T-helper 2 cell treated with Interferon-gamma antibody and Interleukin-4, amounts not matched to agents 100 ng/mL and 5 ng/mL, for 36 hours (primary cell): Measurements from ENCODE around the gene MYL5. TPM values are rescaled to one million over a fixed set of nuclear protein-coding genes. Genes with fewer than 3 reads are reported as not detected.

ENCODE experiments used
- intact Hi-C: fragments of 100-400 bp; cut with micrococcal nuclease; formaldehyde crosslinking; loops from one replicate; pipeline ENCODE4 v1.15.1; 2023
- total RNA-seq: library from RNA; stranded (reverse); gene quantifications from 2 replicates; pipeline ENCODE4 v1.2.3, GENCODE V29; 2022

The MYL5 gene
- total RNA-seq, 1 donor from 2014 or later: 22.4 TPM

DNA sequence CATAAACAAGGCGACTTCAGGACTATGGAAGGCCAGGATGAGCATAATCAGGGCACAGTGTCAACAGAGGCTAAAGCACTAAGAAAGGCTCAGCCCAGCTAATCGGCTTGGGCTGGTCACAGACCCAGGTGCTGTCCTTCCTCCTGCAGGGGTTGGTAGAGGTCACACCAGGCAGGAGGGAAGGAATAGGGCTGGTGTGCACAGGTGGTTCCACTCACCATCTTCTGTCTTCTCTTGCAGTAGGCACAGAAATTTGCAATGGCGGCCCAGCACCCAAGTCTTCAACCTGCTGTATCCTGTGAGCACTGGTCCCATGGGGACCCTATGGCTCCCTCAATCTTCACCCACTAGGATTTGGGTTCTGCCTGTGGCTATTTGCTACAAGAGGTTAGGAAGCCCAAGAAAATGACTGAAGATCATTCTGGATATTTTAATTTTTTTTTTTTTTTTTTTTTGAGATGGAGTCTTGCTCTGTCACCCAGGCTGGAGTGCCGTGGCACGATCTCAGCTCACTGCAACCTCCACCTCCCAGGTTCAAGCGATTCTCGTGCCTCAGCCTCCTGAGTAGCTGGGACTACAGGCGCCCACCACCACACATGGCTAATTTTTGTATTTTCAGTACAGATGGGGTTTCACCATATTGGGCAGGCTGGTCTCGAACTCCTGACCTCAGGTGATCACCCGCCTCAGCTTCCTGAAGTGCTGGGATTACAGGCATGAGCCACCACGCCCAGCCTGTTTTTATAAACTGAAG lies 4.4 kb upstream of the MYL5 start:
- intact Hi-C loops: loop anchor here (5.0 kb wide), 1 partner anchor 548 kb away; the partner anchor contains the start of gene ZNF718

DNA sequence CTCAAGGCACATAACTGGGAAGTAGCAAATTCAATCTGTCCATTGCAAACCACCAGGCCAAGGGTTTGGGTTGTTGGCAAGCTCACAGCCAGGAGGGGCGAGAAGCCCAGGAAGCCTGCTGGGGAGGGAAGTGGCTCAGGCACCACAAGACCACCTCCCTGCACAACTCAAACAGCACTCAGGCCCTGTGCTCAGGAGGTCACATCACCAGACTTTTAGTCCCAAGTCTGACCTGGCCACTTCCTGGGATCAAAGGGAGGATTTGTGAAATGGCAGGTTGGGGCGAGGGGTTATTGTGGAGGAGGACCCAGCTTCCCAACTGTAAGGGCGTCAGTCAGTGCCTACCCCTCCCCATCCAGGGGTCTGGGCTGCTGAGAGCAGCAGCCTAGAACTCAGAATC lies 2.6 kb upstream of the MYL5 start:
- intact Hi-C loops: loop anchor here (5.0 kb wide), 1 partner anchor 549 kb away; the partner anchor contains the start of gene ZNF718

DNA sequence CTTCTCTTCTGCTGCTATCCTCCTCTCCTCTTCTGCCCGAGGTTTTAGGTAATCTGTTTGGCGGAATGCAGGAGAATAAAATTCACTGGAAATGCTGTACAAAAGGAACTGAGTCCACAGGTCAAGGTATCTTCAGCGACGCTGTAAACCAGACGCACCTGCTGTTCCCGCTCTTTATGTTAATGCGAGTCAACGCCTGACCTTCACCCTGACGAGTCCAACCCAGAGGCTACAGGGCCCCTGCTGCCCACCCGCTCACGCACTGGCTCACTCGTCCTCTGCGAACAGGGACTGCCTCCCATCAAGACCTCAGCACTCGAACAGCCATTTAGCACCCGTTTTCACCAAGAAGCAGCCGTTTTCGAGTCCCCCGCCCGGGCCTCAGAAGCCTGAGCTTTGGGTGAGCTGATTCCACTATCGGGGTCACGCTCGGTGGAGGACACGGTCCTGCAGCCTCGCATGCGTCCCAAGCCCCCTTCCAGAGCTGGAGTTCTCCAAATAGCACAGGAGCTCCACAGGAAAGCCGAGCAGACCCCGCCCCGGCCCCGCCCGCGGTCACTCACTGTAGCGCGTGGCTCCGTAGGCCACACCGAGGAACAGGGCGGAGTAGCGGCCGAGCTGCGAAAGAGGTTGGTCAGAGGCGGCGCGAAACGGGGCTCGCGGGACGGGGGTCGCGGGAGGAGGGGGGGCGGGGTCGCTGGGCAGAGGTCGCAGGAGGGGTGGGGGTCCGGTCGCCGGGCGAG lies 822 bp upstream of the MYL5 start:
- intact Hi-C loops: loop anchor here (1.0 to 5.0 kb wide), 10 partner anchors 9 to 673 kb away; partner anchors contain the start of genes FGFRL1, PCGF3, PIGG and UVSSA

DNA sequence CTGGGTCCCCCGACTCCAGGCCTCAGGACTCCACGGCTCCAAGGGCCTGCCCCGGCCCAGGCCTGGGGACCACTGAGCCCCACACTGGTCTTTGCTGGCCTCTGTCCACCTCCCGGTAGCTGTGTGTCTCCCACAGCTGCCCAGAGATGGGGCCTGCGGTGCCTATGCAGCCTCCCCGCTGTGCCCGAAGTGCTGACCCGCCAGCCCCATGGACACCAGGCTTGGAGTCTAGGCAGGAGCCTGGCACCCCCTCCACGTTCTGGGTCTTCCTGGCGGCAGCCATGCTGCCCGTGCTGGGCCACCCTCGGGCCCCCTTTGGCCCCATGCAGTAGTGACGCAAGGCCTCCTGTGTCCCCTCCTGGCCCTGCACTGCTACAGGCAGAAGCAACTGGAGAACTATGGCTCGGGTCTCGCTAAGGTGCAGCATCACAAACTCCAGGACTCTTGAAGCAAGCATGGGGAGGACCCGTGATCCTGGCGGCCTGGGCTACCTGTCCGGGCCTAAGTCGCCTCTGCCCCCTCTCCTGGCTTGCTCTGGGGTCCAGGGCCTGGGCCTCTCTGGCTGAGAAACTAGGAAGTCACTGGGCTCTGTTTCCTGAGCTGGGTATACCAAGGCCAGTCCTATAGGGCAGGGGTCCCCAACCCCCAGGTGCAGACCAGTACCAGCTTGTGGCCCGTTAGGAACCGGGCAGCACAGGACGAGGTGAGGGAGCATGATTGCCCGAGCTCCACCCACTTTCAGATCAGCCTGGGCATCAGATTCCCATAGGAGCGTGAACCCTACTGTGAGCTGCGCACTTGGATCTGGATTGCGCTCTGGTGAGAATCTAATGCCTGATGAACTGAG lies 917 bp downstream of the MYL5 start:
- intact Hi-C loops: loop anchor here (2.0 kb wide), 6 partner anchors 30 to 672 kb away; partner anchors contain the start of genes FGFRL1, PCGF3 and UVSSA

DNA sequence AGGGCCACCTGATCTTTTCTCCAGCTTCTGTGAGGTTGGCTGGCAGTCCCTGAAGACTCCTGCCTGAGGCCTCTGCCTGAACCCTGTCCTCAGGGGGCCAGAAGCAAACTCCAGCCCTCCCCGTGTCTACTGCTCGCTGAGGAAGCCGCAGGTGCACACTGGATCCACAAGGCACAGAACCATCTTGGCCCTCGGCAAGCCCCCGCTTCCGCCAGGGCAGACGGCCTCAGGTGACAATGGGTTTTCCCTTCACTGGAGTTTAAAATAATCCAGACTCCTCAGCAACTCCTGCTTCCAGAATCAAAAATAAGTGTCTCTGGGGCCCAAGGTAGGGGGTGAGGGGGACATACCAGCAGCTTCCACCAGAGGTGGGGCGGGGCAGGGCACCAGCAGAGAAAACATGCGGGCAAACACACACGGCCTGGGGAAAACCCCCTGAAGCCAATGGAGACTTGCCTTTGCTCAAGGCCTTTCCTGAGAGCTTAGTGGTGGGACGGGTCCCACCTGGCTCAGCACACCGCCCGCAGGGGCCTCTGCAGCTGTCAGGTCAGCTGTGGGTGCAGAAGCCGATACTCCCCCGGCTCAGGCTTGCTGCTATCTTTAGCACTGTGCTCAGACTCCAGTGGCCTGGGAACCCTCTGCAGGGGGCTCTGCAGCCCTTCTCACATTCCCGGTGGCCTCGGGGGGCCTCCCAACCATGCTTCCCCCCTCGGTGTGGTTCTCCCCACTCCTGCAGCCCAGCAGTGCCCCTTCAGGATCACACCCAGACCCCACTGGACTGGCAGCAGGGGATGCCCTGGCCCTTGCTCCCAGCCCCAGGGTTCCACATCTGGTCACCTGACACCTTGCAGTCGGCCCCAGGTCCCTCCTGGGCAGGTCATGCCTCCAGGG lies 1.9 kb downstream of the MYL5 start:
- intact Hi-C loops: loop anchor here (2.0 kb wide), 6 partner anchors 29 to 671 kb away; partner anchors contain the start of genes FGFRL1, PCGF3 and UVSSA

DNA sequence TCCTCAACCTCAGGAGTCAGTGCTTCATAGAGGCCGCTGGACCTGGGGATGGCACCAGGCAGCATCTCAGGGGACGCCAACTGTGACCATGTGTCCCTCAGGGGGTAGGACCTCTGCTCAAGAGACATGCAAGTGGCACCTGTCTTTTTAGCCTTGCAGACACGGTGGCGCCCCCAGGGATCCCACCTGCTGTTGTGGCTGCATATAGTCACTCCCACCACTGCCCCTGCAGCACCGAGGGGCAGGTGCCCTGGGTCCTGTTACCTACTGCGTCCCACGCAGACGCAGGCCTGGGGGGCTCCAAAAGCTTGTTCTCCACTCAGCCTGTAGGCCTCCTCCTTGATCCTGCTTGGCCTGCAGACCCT lies 2.5 kb downstream of the MYL5 start:
- intact Hi-C loops: no loop called here

DNA sequence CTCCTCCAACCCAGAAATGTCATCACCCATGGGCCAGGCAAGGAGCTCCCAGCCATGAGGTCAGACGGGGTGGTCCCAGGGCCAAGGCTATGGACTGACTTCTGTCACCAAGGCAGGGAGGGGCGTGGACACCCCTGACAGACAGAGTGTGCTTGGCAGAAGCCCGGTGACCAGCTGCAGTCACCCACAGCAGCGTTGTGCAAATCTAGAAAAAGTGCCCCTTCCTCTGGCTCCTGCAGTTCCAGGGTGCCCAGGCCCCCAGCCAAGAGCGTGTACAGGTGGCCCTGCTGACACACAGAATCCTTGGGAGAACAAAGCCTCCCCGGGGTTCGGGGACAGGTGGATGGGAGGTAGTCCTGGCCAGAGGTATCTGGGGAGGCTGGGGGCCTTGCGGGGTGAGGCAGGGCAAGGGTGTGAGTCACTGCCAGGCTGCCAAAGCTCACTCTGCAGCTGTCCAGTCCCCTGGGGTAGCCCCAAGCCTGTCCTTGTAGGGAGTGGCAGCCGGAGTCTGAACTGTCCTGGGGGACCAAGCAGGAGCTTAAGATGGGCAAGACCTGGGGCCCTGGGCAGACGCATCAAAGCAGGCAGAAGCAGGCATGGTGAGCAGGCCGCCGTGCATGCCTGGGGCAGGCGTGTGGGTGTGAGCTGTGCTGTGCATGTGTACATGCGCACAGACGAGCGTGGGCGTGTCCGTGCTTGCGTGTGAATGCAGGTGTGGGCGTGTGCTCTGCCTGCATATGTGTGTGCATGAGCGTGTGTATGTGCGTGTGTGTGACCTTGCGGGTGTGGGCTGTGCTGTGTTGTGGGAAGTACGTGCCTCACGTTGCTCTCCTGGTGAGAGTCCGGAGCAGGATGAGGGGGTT lies 3.3 kb downstream of the MYL5 start:
- intact Hi-C loops: no loop called here

DNA sequence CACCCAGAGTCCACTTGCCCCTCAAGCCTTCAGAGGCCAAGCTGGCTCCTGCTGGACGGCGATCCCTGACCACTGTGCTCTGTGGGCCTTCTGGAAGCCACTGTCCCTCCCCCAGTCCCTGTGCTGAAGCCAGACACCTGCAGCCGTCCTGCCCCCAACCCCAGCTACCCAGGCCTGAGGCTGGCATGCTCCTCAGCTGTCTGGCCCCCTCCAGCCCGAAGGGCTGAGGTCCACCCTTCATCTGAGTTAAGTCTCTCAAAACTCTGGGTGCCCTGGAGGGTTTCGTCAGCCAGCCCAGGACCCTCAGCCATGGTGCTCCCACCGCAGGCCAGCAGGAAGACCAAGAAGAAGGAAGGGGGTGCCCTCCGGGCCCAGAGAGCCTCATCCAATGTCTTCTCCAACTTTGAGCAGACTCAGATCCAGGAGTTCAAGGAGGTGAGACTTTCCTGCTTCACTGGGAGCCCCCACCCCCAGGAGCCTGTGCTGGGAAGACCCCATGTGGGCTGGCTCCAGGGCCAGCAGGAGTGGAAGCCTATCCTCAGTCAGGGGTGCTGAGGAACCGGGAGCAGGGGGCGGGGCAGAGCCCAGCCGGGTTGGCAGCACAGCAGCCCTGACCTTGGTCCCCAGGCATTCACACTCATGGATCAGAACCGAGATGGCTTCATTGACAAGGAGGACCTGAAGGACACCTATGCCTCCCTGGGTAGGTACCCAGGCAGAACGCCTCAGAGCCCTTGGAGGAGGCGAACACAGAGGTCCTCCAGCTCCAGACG lies 4.2 kb downstream of the MYL5 start:
- intact Hi-C loops: no loop called here

DNA sequence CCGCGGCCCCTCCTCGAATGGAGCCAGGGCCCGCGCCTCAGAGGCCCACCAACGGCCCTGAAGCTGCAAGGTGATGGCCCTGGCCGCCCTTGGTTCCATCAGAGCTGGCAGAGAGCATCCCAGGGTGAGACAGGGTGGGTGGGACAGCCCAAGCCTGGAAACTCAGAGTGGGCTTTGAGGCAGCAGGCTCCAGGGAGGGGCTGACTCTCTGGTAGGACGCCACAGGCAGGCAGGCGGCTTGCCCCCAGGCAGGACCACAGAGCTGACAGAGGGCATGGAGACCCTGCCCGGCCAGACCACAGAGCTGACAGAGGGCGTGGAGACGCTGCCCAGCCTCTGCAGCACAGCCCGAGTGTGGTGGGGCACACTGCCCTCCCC lies 4.8 kb downstream of the MYL5 start:
- intact Hi-C loops: no loop called here

DNA sequence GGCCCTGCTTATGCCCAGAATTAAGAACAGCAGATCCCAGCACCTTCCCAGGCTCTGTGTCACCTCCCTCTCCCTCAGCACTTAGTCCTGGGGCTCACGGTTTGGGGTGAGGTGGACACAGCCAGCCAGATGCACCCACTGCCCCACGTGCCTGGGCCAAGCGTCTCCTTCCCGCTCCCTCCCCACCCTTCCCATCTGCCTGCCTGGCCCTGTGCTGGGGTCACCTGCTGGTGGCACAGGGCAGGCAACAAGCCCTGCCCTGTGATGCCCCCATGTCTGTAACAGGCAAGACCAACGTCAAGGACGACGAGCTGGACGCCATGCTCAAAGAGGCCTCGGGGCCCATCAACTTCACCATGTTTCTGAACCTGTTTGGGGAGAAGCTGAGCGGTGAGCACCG lies 5.3 kb downstream of the MYL5 start:
- intact Hi-C loops: no loop called here

DNA sequence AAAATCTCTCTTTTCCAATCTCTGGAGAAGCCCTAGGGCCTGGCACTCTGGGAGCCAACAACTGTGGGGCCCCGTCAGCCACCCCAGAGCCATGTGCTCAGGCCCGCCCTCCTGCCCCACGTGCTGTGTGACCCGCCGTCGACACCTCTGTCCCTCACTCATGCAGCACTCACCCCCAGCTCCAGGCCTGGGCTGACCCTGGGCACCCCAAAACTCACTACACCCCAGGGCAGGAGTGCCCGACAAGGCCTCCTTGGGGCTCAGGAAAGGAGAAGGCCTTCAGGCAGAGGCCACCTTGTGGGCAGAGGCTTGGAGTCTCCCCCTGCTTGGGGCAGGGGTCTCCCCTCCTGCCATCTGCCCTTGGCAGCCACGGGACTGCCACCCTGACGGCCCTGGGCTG lies 5.7 kb downstream of the MYL5 start:
- intact Hi-C loops: no loop called here

DNA sequence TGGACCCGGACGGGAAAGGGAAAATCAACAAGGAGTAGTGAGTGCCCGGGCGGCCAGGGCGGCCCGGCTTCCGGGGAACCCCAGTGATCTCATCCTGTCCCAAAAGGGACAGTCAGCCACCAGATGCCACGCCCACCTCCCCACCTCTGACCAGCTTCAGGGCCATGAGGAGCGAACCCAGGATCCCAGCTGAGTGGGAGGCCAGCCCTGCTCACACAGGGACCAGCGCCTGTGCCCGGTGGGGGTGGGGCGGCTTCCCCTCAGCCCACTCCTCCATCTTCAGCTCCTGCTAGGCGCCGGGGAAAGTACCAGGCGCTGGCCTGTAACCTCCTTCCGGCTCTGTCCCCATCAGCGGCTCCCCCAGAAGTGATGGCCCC lies 6.2 kb downstream of the MYL5 start:
- intact Hi-C loops: no loop called here

DNA sequence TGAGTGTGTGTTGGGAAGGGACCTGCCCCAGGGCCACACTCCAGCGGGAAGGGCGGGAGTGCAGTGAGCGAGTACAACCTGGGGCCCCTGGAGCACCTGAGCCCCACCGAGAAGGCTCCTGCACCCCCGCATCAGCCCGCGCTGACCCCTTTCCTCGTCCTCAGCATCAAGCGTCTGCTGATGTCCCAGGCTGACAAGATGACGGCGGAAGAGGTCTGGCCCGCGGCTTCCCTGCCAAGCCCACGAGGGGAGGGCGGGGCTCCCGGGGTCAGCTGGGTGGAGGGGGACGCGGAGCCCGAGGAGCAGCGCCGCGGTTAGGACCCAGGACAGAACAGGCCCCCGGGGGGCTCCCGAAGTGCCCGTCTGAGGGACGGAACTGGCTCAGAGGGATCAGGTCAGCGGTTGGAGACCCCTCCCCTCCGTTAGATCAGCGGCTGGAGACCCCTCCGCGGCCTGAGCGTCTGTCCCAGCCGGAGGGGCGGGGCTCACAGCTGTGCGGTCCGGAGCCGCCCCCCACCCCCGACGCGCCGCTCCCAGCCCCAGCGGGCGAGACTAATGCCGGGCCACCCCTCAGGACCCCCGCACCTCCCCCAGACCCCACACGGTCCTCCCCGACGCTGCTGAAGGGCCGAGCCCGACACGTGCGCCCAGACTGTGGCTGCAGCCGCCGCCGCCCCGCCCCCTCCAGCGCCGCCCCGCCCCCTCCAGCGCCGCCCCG lies 6.7 kb downstream of the MYL5 start:
- intact Hi-C loops: loop anchor here (1.0 kb wide), 1 partner anchor 24 kb away; the partner anchor contains the start of gene PCGF3

DNA sequence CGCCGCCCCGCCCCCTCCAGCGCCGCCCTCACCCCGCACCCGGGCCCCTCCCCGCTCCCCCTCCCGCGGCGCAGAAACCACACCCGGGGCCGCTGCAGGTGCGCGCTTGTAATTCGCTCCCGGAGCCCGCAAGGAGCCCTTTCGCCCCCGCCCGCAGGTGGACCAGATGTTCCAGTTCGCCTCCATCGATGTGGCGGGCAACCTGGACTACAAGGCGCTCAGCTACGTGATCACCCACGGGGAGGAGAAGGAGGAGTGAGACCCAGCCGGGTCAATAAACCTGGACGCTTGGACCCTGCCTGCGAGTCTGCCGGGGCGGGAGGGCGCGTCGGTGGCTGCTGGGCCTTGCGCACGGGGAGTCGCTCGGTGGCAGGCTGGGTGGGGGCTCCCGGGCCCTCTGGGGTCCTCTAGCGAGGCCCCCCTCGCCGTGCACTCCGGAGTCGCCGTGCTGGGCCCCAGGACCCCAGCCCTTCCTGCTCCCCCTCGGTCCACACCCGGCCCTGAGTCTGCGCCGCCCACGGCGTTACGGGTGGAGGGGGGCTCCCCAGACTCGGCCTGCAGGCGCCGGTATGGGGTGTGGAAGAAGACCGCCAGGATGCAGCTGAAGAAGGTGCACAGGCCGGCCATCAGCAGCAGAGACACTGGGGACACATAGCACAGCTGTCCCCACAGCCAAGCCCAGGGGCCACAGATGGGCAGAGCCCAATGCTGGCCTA lies 7.6 kb downstream of the MYL5 start:
- intact Hi-C loops: loop anchor here (1.0 kb wide), 1 partner anchor 23 kb away; the partner anchor contains the start of gene PCGF3

DNA sequence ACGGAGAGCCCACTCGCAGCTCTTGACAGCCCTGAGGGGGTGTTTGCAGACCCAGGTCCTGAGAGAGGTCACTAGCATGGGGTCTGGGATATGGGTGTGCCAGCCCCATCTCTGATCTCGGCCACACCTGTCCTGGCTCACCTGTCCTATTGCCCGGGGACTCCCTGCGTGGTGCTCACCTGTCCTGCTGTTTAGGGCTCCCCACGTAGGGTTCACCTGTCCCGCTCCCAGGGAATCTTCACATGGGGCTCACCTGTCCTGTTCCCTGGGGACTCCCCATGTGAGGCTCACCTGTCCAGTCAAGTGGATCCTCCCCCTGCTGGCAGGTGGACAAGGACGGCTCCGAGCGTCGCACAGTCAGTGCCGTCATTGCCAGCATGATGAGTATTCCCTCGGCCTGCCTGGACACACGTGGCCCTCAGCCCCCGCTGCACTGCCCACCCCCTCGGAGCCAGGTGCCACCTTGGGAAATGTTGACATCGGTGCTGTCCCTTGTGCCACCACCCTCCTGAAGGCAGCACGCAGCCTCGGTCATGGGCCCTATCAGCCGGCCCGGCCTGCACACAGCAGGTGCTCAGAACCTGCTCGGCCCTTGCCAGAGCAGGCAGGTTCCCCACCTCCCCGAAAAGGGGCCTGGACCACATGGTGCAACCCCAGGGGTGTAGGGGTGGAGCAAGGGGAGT lies 8.3 kb downstream of the MYL5 start:
- intact Hi-C loops: no loop called here

DNA sequence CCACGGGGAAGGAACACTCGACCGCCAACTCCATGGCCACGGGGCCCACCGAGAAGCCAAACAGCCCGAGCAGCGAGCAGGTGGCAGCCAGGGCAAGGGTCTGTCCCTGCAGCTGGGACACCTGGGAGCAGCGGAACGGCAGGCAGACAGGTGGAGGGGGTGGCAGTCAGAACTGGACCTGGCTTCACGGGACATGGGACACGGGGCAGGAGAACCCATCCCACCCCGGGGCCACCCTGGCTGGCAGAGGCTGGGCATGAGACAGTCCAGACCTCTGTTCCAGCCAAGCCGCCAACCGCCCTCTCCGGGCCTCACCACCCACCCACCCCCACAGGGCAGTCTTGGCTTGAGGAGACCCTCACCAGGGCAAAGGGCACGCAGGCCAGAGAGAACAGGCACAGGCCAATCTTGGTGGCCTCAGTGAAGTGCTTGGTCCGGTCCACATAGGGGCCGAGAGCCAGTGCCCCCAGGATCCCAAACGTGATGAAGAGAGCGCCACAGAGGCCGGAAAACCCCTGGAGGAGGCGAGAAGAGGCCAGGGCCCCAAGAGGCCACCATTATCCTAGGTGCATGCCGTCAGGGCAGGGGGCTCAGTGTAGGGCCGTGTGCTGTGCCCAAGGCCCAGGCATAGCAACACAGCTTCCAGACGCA lies 9.0 kb downstream of the MYL5 start:
- intact Hi-C loops: no loop called here
